Endothelial cell of umbilical vein (primary cell): Measurements from ENCODE around the gene FBXL17. TPM values are rescaled to one million over a fixed set of nuclear protein-coding genes. Genes with fewer than 3 reads are reported as not detected.

ENCODE experiments used
- BruUV-seq: library from RNA; stranded (reverse); fragments of 400-500 nt; replicated peaks from 2 replicates; lab custom pipeline; 2021; lab: Mats Ljungman, UMichigan
- CTCF ChIA-PET: fragments of 300-600, 350-600 bp; sonication (Branson Sonifier 250); formaldehyde crosslinking; loops from one replicate; lab custom pipeline; 2021; ENCODE audit warnings: antibody characterized with exemption, inconsistent platforms; lab: Charles Lee
- POLR2A ChIA-PET: fragments of 300-600, 350-600 bp; sonication (Branson Sonifier 250); formaldehyde crosslinking; loops from one replicate; lab custom pipeline; 2021; ENCODE audit warnings: antibody characterized with exemption, inconsistent platforms; lab: Charles Lee
- DNase-seq: peaks from one replicate; pipeline ENCODE4 v3.0.0-alpha.2; 2011; ENCODE audit warnings: low read depth, low spot score
- FAIRE-seq: peaks from 2 replicates; lab custom pipeline; 2011; peaks lifted over from hg19 to GRCh38; lab: Jason Lieb, UNC
- H2AFZ ChIP-seq: 2 replicates; pipeline ENCODE4 v1.6.0; 2012; ENCODE audit warnings: low read depth, low read length, control low read depth, inconsistent platforms
- H3K27ac ChIP-seq: 2 replicates; pipeline ENCODE4 v1.5.1; 2011; ENCODE audit warnings: low read depth, mild to moderate bottlenecking, control low read depth, low read length, moderate library complexity; ENCODE audit not compliant: insufficient read depth
- H3K27me3 ChIP-seq, 2 experiments: 2 replicates each; pipeline versions ENCODE4 v1.6.0 to v1.6.1; 2011; ENCODE audit warnings: low read length in 2 of 2, mixed read lengths in 1 of 2; ENCODE audit not compliant: control insufficient read depth in 2 of 2, insufficient read depth in 2 of 2
- H3K36me3 ChIP-seq, 2 experiments: 2 replicates in 1 of 2; 3 replicates in 1 of 2; pipeline ENCODE4 v1.5.1; 2011; ENCODE audit warnings: low read length in 2 of 2, mild to moderate bottlenecking in 1 of 2, moderate library complexity in 1 of 2; ENCODE audit not compliant: control insufficient read depth in 2 of 2, insufficient read depth in 2 of 2; ENCODE audit errors: extremely low read depth in 1 of 2
- H3K4me1 ChIP-seq: 3 replicates; pipeline ENCODE4 v1.5.1; 2011; ENCODE audit warnings: mild to moderate bottlenecking, low read length; ENCODE audit not compliant: control insufficient read depth, insufficient read depth; ENCODE audit errors: extremely low read depth
- H3K4me2 ChIP-seq: 2 replicates; pipeline ENCODE4 v1.6.1; 2011; ENCODE audit warnings: low read length, control low read depth, mixed read lengths; ENCODE audit not compliant: insufficient read depth
- H3K4me3 ChIP-seq, 3 experiments: fragments of 200-600 bp in 1 of 3; sonication (generic), shearing (Covaris generic) in 1 of 3; replicated peaks in 1 of 3; 2 replicates each; pipeline ENCODE4 v1.5.1; 2011 to 2016; ENCODE audit warnings: control low read depth in 3 of 3, low read length in 3 of 3, mild to moderate bottlenecking in 2 of 3, inconsistent platforms in 1 of 3, low read depth in 1 of 3, moderate library complexity in 1 of 3; ENCODE audit not compliant: insufficient read depth in 1 of 3
- H3K79me2 ChIP-seq: 2 replicates; pipeline ENCODE4 v1.6.0; 2012; ENCODE audit warnings: low read length, inconsistent platforms; ENCODE audit not compliant: control insufficient read depth, insufficient read depth
- H3K9ac ChIP-seq: replicated peaks from 2 replicates; pipeline ENCODE3; 2011; ENCODE audit warnings: low read length, control low read depth; ENCODE audit not compliant: insufficient read depth; ENCODE audit errors: extremely low read depth
- H3K9me1 ChIP-seq: replicated peaks from 3 replicates; pipeline ENCODE4 v1.6.0; 2011; ENCODE audit warnings: mild to moderate bottlenecking, low read length; ENCODE audit not compliant: control insufficient read depth, insufficient read depth; ENCODE audit errors: extremely low read depth
- H3K9me3 ChIP-seq: replicated peaks from 2 replicates; pipeline ENCODE4 v1.5.1; 2012; ENCODE audit warnings: low read length, inconsistent platforms; ENCODE audit not compliant: control insufficient read depth, insufficient read depth
- H4K20me1 ChIP-seq: replicated peaks from 2 replicates; pipeline ENCODE3; 2011; ENCODE audit warnings: mild to moderate bottlenecking, low read length; ENCODE audit not compliant: control insufficient read depth, insufficient read depth; ENCODE audit errors: extremely low read depth
- EZH2 ChIP-seq: IDR thresholded peaks from 2 replicates; pipeline ENCODE4 v1.6.1; 2012; ENCODE audit warnings: borderline replicate concordance, low read depth, mild to moderate bottlenecking, moderate library complexity, low read length, inconsistent platforms; ENCODE audit not compliant: severe bottlenecking
- FOS ChIP-seq: IDR thresholded peaks from 2 replicates; pipeline ENCODE4 v1.6.1; 2011; ENCODE audit warnings: mild to moderate bottlenecking, low read length, moderate library complexity, borderline replicate concordance; ENCODE audit not compliant: insufficient read depth
- GATA2 ChIP-seq: IDR thresholded peaks from 2 replicates; pipeline ENCODE4 v1.7.0; 2011; ENCODE audit warnings: low read depth, mild to moderate bottlenecking, moderate library complexity, mixed read lengths, low read length; ENCODE audit not compliant: insufficient read length, insufficient read depth
- JUN ChIP-seq: IDR thresholded peaks from 2 replicates; pipeline ENCODE4 v1.6.1; 2011; ENCODE audit warnings: borderline replicate concordance, low read depth; ENCODE audit not compliant: insufficient read length, insufficient read depth
- MYC ChIP-seq: IDR thresholded peaks from one replicate; pipeline ENCODE4 v1.6.1; 2011; ENCODE audit warnings: mild to moderate bottlenecking, low read depth, low read length
- POLR2A ChIP-seq: IDR thresholded peaks from 2 replicates; pipeline ENCODE4 v1.6.1; 2012; ENCODE audit warnings: low read depth, mild to moderate bottlenecking, control low read depth, low read length
- POLR2AphosphoS5 ChIP-seq: IDR thresholded peaks from 2 replicates; pipeline ENCODE4 v1.6.1; 2012; ENCODE audit warnings: low read depth, mild to moderate bottlenecking, control low read depth, low read length, moderate library complexity; ENCODE audit not compliant: insufficient read depth
- dilution Hi-C: fragments of 300-500 bp; cut with MboI; formaldehyde crosslinking; loops from one replicate; pipeline ENCODE4 v1.15.0; 2019; ENCODE audit warnings: low sequenced_read_pairs; ENCODE audit not compliant: extremely low pct_ligation_motif_present
- intact Hi-C: fragments of 100-400 bp; cut with micrococcal nuclease; formaldehyde crosslinking; loops from one replicate; pipeline ENCODE4 v1.10.0; 2022
- polyA plus RNA-seq, 4 experiments: library from polyadenylated mRNA; depleted of rRNA in 3 of 4; stranded (reverse) in 3 of 4; unstranded in 1 of 4; fragments of >200 nt; gene quantifications; 2 replicates each; pipeline versions ENCODE4 v1.2.1 to v1.2.3, GENCODE V29; 2011 to 2012; ENCODE audit warnings: missing spikeins in 1 of 4
- small RNA-seq: library from RNA; depleted of rRNA; stranded (forward); fragments of <200 nt; gene quantifications from one replicate; pipeline ENCODE3, GENCODE V24; 2012; ENCODE audit warnings: low replicate concordance, low read depth; ENCODE audit not compliant: insufficient read depth, insufficient read length
- total RNA-seq: library from RNA; stranded (reverse); gene quantifications from 2 replicates; pipeline ENCODE4 v1.2.3, GENCODE V29; 2021
- TF ChIP-seq, protein P1 (sequence below): IDR thresholded peaks from 2 replicates; pipeline ENCODE4 v1.6.1; 2011; ENCODE audit not compliant: insufficient read depth, insufficient read length
- TF ChIP-seq, protein P2 (sequence below), 2 donors: IDR thresholded peaks; 1 replicate in 1 of 2; 2 replicates in 1 of 2; pipeline ENCODE4 v1.5.1; 2011; ENCODE audit warnings: low read length in 2 of 2, mild to moderate bottlenecking in 2 of 2, moderate library complexity in 2 of 2, control low read depth in 1 of 2, inconsistent platforms in 1 of 2, low read depth in 1 of 2; ENCODE audit not compliant: insufficient read depth in 1 of 2; ENCODE audit errors: extremely low read depth in 1 of 2

Gene FBXL17
- total and polyA plus RNA-seq, 2 donors (not counting 3 experiments of a cell fraction or from before 2014, with no cell fraction given) = 2.7 to 8.8 TPM

DNA sequence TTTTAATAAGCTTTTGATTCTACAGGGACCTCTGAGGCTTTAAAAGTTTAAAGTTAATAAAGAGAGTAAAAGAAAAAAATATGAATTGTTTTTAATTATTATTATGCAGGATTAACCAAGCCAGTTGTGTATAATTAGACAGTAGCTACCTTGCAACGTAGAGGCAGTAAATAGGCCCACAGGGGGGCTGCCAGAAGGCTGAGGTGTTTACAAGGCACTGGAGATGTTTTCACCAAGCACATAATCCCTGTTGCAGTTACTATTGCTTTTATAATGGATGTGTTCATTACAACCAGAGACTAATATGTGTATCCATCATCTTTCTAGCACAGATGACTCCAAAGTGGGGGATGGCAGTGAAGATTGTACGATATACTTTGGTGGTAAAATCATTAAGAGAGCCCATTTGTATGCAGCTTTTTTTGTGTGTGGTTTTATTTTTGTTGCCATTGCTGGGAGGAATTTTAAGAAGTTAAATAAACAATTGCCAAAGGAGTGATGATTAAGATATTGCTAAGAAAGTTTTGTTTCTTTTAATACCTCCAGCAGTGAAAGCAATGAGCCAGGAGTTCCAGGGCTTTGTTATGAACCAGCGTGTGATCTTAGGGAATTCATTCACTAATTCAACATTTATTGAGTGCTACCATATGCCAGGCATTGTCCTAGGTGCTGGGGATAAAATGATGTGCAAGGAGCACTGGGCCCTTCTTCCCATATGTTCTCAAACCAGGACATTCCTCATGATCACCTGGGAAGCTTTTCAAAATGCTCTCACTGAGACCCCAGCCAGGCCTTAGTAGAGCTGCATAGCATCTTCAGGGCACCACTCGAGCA, 572.5 kb downstream of the FBXL17 start:
- Histone ChIP-seq H3K9ac (no peak overlapping the region), H3K36me3 (no peaks in the 10 kb centered on the region), H3K4me1 (no peaks in the 10 kb centered on the region), H4K20me1 (no peaks in the 10 kb centered on the region), H3K27me3 (no peaks in the 10 kb centered on the region), H3K9me3 (no peaks in the 10 kb centered on the region), H2AFZ (no peak overlapping the region), H3K9me1 (no peaks in the 10 kb centered on the region), H3K27ac (no peak overlapping the region), H3K79me2 (no peaks in the 10 kb centered on the region), H3K4me2 (no peak overlapping the region), H3K4me3 (no peak overlapping the region)
- no peak for FAIRE-seq
- TF ChIP-seq JUN = no peak
- no peak for TF ChIP-seq POLR2A
- TF ChIP-seq, protein P1, sequence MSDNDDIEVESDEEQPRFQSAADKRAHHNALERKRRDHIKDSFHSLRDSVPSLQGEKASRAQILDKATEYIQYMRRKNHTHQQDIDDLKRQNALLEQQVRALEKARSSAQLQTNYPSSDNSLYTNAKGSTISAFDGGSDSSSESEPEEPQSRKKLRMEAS = no peak
- no peak for TF ChIP-seq EZH2
- no peak for TF ChIP-seq GATA2
- TF ChIP-seq, protein P2, sequence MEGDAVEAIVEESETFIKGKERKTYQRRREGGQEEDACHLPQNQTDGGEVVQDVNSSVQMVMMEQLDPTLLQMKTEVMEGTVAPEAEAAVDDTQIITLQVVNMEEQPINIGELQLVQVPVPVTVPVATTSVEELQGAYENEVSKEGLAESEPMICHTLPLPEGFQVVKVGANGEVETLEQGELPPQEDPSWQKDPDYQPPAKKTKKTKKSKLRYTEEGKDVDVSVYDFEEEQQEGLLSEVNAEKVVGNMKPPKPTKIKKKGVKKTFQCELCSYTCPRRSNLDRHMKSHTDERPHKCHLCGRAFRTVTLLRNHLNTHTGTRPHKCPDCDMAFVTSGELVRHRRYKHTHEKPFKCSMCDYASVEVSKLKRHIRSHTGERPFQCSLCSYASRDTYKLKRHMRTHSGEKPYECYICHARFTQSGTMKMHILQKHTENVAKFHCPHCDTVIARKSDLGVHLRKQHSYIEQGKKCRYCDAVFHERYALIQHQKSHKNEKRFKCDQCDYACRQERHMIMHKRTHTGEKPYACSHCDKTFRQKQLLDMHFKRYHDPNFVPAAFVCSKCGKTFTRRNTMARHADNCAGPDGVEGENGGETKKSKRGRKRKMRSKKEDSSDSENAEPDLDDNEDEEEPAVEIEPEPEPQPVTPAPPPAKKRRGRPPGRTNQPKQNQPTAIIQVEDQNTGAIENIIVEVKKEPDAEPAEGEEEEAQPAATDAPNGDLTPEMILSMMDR (IDR thresholded peaks at IDR 0.05; ENCODE audit: extremely low read depth in 1 of 2, insufficient read depth in 1 of 2, low read depth in 1 of 2, low read length in 2 of 2) = no peak
- no peak for TF ChIP-seq MYC
- TF ChIP-seq FOS = no peak
- TF ChIP-seq POLR2AphosphoS5 = no peak
- no peak for DNase-seq
- intact Hi-C loops (no loop called here), dilution Hi-C loops (no loop called here)
- ChIA-PET CTCF (no interaction called here), POLR2A (no interaction called here)
- no TSS peak for BruUV-seq

Small RNAs within 50 kb of the gene (small RNA-seq; reads per million reads assigned to genes)
- gene RN7SKP122 = not detected
